Right ventricle myocardium superior (tissue), 1 donor: ENCODE data around the gene ITGA7. TPM values are rescaled to one million over a fixed set of nuclear protein-coding genes. Genes with fewer than 3 reads are reported as not detected.

Experiments
- ATAC-seq: fragments of 200-7000 bp; cut with Tn5 transposase; one replicate; pipeline ENCODE4 v1.9.1; 2020; ENCODE audit warnings: mild to moderate bottlenecking; ENCODE audit not compliant: poor library complexity
- DNase-seq: peaks from one replicate; pipeline ENCODE4 v3.0.0-alpha.2; 2020
- intact Hi-C: fragments of 100-400 bp; cut with DNase I; formaldehyde crosslinking; loops from one replicate; pipeline ENCODE4 v1.11.2; 2022
- total RNA-seq: library from RNA; stranded (reverse); fragmentation: NEBNext Ultra II Directional; extraction: Animal tissue kit (Norgen Biotek cat#: 25700); gene quantifications from one replicate; pipeline ENCODE4 v1.2.1, GENCODE V29; 2021
- donor health status: DM: no; HTN: yes; CAD: no; lungs with severe emphysema.

The ITGA7 gene
- total RNA-seq, 1 donor from 2014 or later: 437 TPM

DNA sequence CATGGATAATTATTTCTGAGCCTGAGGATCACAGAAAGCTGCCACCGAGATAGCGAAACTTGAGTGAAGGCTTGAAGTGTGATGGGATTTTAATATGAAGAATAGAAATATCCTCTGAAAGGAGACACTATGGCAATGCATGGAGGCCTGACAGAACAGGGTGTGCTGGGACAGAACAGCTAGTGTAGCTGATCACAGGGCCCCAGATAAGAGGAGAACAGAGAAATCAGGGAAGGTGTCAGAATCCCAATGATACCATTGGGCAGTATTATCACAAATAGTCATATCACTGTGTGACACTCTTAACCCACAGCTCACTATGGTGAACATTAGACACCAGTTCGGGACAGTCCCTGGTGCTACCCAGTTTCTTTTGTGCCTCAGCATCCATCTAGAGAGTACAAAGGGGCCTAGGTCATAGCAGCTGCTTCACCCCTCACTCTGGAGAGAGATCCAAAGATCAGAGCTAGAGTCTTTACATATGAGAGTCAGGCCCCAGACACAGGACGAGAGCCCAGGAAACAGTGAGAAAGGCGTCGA, 71.5 kb downstream of the ITGA7 start:
- peak; percentile 76 for ATAC-seq
- intact Hi-C loops: no loop called here
- DNase-seq: no peak

Other genes with a start within 250 kb of the ITGA7 start
- not detected for gene OR6C70, start 237.8 kb downstream of the ITGA7 start, total RNA-seq
- not detected for gene OR6C68, start 215.5 kb downstream of the ITGA7 start, total RNA-seq
- gene OR6C4, start 158.3 kb downstream of the ITGA7 start, total RNA-seq: not detected
- gene OR2AP1, start 135.4 kb downstream of the ITGA7 start, total RNA-seq: not detected
- not detected for gene OR10P1, start 71.0 kb downstream of the ITGA7 start, total RNA-seq
- 119 TPM for gene BLOC1S1, start 8.1 kb upstream of the ITGA7 start, total RNA-seq
- 10.1 TPM for gene RDH5, start 12.5 kb upstream of the ITGA7 start, total RNA-seq
- 723 TPM for gene CD63, start 21.1 kb upstream of the ITGA7 start, total RNA-seq
- 6.0 TPM for gene GDF11, start 35.2 kb upstream of the ITGA7 start, total RNA-seq
- 48.0 TPM for gene SARNP, start 109.8 kb upstream of the ITGA7 start, total RNA-seq
- 11.6 TPM for gene ORMDL2, start 110.1 kb upstream of the ITGA7 start, total RNA-seq
- gene DNAJC14, start 121.7 kb upstream of the ITGA7 start, total RNA-seq: 17.2 TPM
- gene MMP19, start 135.0 kb upstream of the ITGA7 start, total RNA-seq: 3.4 TPM
- 14.3 TPM for gene PYM1, start 220.0 kb upstream of the ITGA7 start, total RNA-seq
- gene DGKA, start 223.3 kb upstream of the ITGA7 start, total RNA-seq: 9.5 TPM